Panc1 (cell line): ENCODE data around the gene ITGB5.

Experiments
- POLR2AphosphoS5 ChIP-seq: IDR thresholded peaks from 2 replicates; pipeline ENCODE4 v1.6.1; 2012; ENCODE audit warnings: mild to moderate bottlenecking, low read depth, low read length, moderate library complexity
- SIN3A ChIP-seq: IDR thresholded peaks from 2 replicates; pipeline ENCODE4 v1.6.1; 2012; ENCODE audit warnings: low read depth, mild to moderate bottlenecking, low read length, moderate library complexity, borderline replicate concordance; ENCODE audit not compliant: insufficient read depth
- TF ChIP-seq, protein P1 (sequence below): fragments of 450-650 bp; IDR thresholded peaks from 2 replicates; pipeline ENCODE4 v1.5.1; 2017; ENCODE audit warnings: mild to moderate bottlenecking

DNA sequence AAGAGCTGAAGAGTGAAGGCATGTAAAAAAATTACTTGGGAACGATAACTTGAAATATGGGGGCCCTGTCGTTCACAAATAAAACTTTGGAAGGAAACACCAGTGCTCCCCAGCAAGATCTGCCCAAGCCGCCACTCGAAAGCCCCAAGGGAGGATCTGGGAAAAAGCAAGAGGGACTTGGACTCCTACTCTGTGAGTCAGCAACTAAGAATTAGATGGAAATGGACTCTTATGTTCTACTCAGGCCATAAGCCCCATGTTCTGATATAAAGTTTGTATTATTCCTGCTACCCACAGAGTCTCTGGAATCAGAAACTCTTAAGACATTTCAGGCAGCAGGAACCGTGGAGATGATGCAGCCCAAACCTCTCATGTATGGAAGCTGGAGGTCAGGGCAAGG is 75.7 kb downstream of the ITGB5 start:
- TF ChIP-seq, protein P1, sequence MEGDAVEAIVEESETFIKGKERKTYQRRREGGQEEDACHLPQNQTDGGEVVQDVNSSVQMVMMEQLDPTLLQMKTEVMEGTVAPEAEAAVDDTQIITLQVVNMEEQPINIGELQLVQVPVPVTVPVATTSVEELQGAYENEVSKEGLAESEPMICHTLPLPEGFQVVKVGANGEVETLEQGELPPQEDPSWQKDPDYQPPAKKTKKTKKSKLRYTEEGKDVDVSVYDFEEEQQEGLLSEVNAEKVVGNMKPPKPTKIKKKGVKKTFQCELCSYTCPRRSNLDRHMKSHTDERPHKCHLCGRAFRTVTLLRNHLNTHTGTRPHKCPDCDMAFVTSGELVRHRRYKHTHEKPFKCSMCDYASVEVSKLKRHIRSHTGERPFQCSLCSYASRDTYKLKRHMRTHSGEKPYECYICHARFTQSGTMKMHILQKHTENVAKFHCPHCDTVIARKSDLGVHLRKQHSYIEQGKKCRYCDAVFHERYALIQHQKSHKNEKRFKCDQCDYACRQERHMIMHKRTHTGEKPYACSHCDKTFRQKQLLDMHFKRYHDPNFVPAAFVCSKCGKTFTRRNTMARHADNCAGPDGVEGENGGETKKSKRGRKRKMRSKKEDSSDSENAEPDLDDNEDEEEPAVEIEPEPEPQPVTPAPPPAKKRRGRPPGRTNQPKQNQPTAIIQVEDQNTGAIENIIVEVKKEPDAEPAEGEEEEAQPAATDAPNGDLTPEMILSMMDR, result no peak
- TF ChIP-seq SIN3A (no peak), POLR2AphosphoS5 (no peak)
